IMR-90 (cell line): ENCODE measurements around the gene NFX1. TPM values are rescaled to one million over a fixed set of nuclear protein-coding genes. Genes with fewer than 3 reads are reported as not detected.
A peak's percentile ranks its signal among the peaks of the same experiment; 100 is the strongest.

Experiments used
- ATAC-seq: fragments of 200-7000 bp; cut with Tn5 transposase; 2 replicates; pipeline ENCODE4 v1.9.1; 2020; ENCODE audit warnings: low read depth, mild to moderate bottlenecking, moderate library complexity
- BruUV-seq: library from RNA; stranded (reverse); fragments of 400-500 nt; replicated peaks from 2 replicates; lab custom pipeline; 2021; lab: Mats Ljungman, UMichigan
- CTCF ChIA-PET: fragments of 300-600 bp; formaldehyde crosslinking; extraction: SDS; loops from one replicate; lab custom pipeline; 2021; ENCODE audit warnings: antibody characterized with exemption; lab: Yijun Ruan, JAX
- POLR2A ChIA-PET: fragments of 300-600 bp; sonication (Branson Sonifier 250); formaldehyde crosslinking; loops from one replicate; lab custom pipeline; 2022; ENCODE audit warnings: antibody characterized with exemption; ENCODE audit not compliant: unreplicated experiment; lab: Charles Lee
- DNase-seq: peaks from one replicate; pipeline ENCODE4 v3.0.0; 2013
- H2AFZ ChIP-seq: replicated peaks from 2 replicates; pipeline ENCODE3; 2013; ENCODE audit warnings: low read length, mild to moderate bottlenecking; ENCODE audit not compliant: poor library complexity
- H2AK5ac ChIP-seq: 2 replicates; pipeline ENCODE4 v1.6.1; 2013; ENCODE audit warnings: low read depth, low read length, inconsistent platforms
- H2AK9ac ChIP-seq: replicated peaks from 2 replicates; pipeline ENCODE3; 2013; ENCODE audit warnings: mild to moderate bottlenecking, low read depth, low read length, moderate library complexity; ENCODE audit not compliant: poor library complexity
- H2BK120ac ChIP-seq: 2 replicates; pipeline ENCODE4 v1.6.1; 2013; ENCODE audit warnings: low read depth, low read length, inconsistent platforms
- H2BK15ac ChIP-seq: 3 replicates; pipeline ENCODE4 v1.6.1; 2013; ENCODE audit warnings: low read depth, low read length, inconsistent platforms
- H2BK20ac ChIP-seq: 2 replicates; pipeline ENCODE4 v1.6.1; 2013; ENCODE audit warnings: low read depth, mild to moderate bottlenecking, inconsistent platforms, low read length, moderate library complexity
- H2BK5ac ChIP-seq: 2 replicates; pipeline ENCODE4 v1.6.1; 2013; ENCODE audit warnings: mild to moderate bottlenecking, low read depth, low read length, inconsistent platforms; ENCODE audit not compliant: poor library complexity, severe bottlenecking
- H3K14ac ChIP-seq: replicated peaks from 2 replicates; pipeline ENCODE4 v1.6.1; 2013; ENCODE audit warnings: low read depth, low read length, inconsistent platforms
- H3K18ac ChIP-seq: 2 replicates; pipeline ENCODE4 v1.6.1; 2013; ENCODE audit warnings: low read depth, low read length, control low read depth
- H3K23ac ChIP-seq: 2 replicates; pipeline ENCODE4 v1.6.1; 2013; ENCODE audit warnings: low read depth, low read length, inconsistent platforms
- H3K27ac ChIP-seq: 2 replicates; pipeline ENCODE4 v1.5.1; 2013; ENCODE audit warnings: mild to moderate bottlenecking, control low read depth, low read length; ENCODE audit not compliant: insufficient read depth
- H3K27me3 ChIP-seq: 2 replicates; pipeline ENCODE4 v1.6.1; 2013; ENCODE audit warnings: low read length; ENCODE audit not compliant: control insufficient read depth, insufficient read depth
- H3K36me3 ChIP-seq: 2 replicates; pipeline ENCODE4 v1.6.1; 2013; ENCODE audit warnings: low read length, mixed read lengths; ENCODE audit not compliant: control insufficient read depth, insufficient read depth
- H3K4ac ChIP-seq: 2 replicates; pipeline ENCODE4 v1.6.1; 2013; ENCODE audit warnings: low read depth, low read length, inconsistent platforms
- H3K4me1 ChIP-seq: 2 replicates; pipeline ENCODE4 v1.6.1; 2013; ENCODE audit warnings: low read length, mixed read lengths; ENCODE audit not compliant: control insufficient read depth, insufficient read depth
- H3K4me2 ChIP-seq: 2 replicates; pipeline ENCODE4 v1.6.1; 2013; ENCODE audit warnings: low read depth, mild to moderate bottlenecking, control low read depth, low read length, moderate library complexity
- H3K4me3 ChIP-seq: 2 replicates; pipeline ENCODE4 v1.5.1; 2013; ENCODE audit warnings: low read depth, mild to moderate bottlenecking, control low read depth, low read length, moderate library complexity; ENCODE audit not compliant: insufficient read depth
- H3K56ac ChIP-seq: 2 replicates; pipeline ENCODE4 v1.6.1; 2013; ENCODE audit warnings: low read length, inconsistent platforms; ENCODE audit not compliant: insufficient read depth; ENCODE audit errors: extremely low read depth
- H3K79me1 ChIP-seq, 2 experiments: 2 replicates each; pipeline ENCODE4 v1.6.1; 2013; ENCODE audit warnings: low read length in 2 of 2, inconsistent platforms in 1 of 2, low read depth in 1 of 2
- H3K9ac ChIP-seq: 2 replicates; pipeline ENCODE4 v1.6.1; 2013; ENCODE audit warnings: low read depth, low read length, control low read depth
- H3K9me1 ChIP-seq: 2 replicates; pipeline ENCODE4 v1.6.1; 2013; ENCODE audit warnings: low read length, inconsistent platforms; ENCODE audit not compliant: insufficient read depth
- H3K9me3 ChIP-seq: 2 replicates; pipeline ENCODE4 v1.6.1; 2013; ENCODE audit warnings: low read length; ENCODE audit not compliant: control insufficient read depth, insufficient read depth
- H4K20me1 ChIP-seq: 2 replicates; pipeline ENCODE4 v1.6.1; 2013; ENCODE audit warnings: low read length, inconsistent platforms; ENCODE audit not compliant: insufficient read depth
- H4K5ac ChIP-seq: 2 replicates; pipeline ENCODE4 v1.6.1; 2013; ENCODE audit warnings: mild to moderate bottlenecking, low read depth, low read length, control low read depth
- H4K8ac ChIP-seq, 2 experiments: 2 replicates each; pipeline ENCODE4 v1.6.1; 2013; ENCODE audit warnings: low read depth in 2 of 2, low read length in 2 of 2, control low read depth in 1 of 2, inconsistent platforms in 1 of 2
- H4K91ac ChIP-seq: 2 replicates; pipeline ENCODE4 v1.6.1; 2013; ENCODE audit warnings: low read depth, low read length, inconsistent platforms; ENCODE audit not compliant: insufficient read depth
- CEBPB ChIP-seq: IDR thresholded peaks from 2 replicates; pipeline ENCODE4 v1.6.1; 2012; ENCODE audit warnings: low read depth, low read length, improper control_type of control experiment
- CTCF ChIP-seq: conservative IDR thresholded peaks from 2 replicates; pipeline ENCODE4 v1.5.1; 2012; ENCODE audit warnings: mild to moderate bottlenecking, low read depth, low read length, improper control_type of control experiment
- RAD21 ChIP-seq: IDR thresholded peaks from 2 replicates; pipeline ENCODE4 v1.6.1; 2012; ENCODE audit warnings: low read length, improper control_type of control experiment
- SMC3 ChIP-seq: fragments of 150-350 bp; IDR thresholded peaks from 2 replicates; pipeline ENCODE4 v1.6.1; 2016; ENCODE audit warnings: low read depth, mild to moderate bottlenecking, antibody characterized with exemption, low read length, moderate library complexity
- WGBS, 2 experiments: methylation state at CpG; one replicate each; pipeline versions ENCODE4 v1.1.5 to v1.1.7; 2013; ENCODE audit warnings: missing lambda C conversion rate in 2 of 2; ENCODE audit not compliant: insufficient read length in 1 of 2; ENCODE audit errors: extremely low coverage in 2 of 2; 5-methylcytosine and 5-hydroxymethylcytosine counted together
- dilution Hi-C: fragments of 300-500 bp; cut with HindIII; formaldehyde crosslinking; loops from one replicate; pipeline ENCODE4 v1.14.3; 2018; ENCODE audit warnings: low sequenced_read_pairs; ENCODE audit not compliant: unreplicated experiment
- in situ Hi-C: fragments of 300-500 bp; cut with MboI; formaldehyde crosslinking; loops from 3 replicates; pipeline ENCODE4 v1.14.3; 2019; ENCODE audit warnings: low sequenced_read_pairs, inconsistent platforms, mixed read lengths
- intact Hi-C: fragments of 100-400 bp; cut with micrococcal nuclease; formaldehyde crosslinking; loops from 2 replicates; pipeline ENCODE4 v1.10.0; 2022
- polyA plus RNA-seq, 3 experiments: library from polyadenylated mRNA; depleted of rRNA; stranded (reverse); fragments of >200 nt; gene quantifications; 2 replicates each; pipeline ENCODE4 v1.2.3, GENCODE V29; 2012; ENCODE audit warnings: low replicate concordance in 1 of 3
- total RNA-seq: library from RNA; depleted of rRNA; stranded (reverse); fragments of >200 nt; gene quantifications from 2 replicates; pipeline ENCODE4 v1.2.3, GENCODE V29; 2012

Gene NFX1
- total and polyA plus RNA-seq, 2 of the 4 experiments (the other 2 are of a cell fraction), result 27.0 to 36.0 TPM

DNA sequence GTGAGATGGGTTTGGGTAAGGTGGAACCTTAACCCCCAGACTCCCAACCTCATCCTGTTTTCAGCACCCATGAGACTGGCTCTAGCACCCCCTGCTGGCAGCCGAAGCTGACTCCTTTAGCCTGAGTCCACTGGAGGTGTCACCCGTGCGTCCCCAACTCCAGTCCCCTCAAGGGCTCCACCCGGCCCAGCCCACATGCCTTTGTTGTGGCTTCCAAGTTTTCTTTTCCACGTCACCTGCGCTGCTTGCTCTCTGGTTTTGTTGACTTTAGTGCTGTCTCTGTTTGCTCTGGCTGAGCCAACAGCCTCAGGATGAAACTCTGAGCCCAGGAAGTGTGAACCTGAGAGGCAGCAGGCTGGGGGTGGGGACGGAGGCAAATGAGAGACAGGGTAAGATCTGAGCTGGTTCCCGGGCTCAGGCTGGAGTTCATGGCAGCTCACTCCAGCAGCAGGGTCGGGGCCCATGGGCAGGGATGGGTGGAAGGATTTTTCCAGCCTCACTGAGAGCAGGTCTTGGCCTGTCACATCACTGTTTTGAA is 125.3 kb downstream of the NFX1 start:
- no peak overlapping the region for H3K18ac ChIP-seq

More for the DNA sequence above, 125.3 kb downstream of the NFX1 start:
- 0 out of 2 replicates have a peak overlapping the region, but pooled peaks have one; percentile 46 for H2AK5ac ChIP-seq
- no peak overlapping the region for H2BK120ac ChIP-seq
- WGBS, 2 experiments, result 36% methylated on average over 4 of the region's 9 CpGs; no CpG with 5 or more reads in 1 of the 2 experiments
- no peak overlapping the region for H3K27ac ChIP-seq
- no peak overlapping the region for H4K8ac ChIP-seq
- peak; percentile 22 for DNase-seq
- TF ChIP-seq RAD21 (peak; percentile 58), CTCF (peak; percentile 67), SMC3 (peak; percentile 58), CEBPB (no peak)
- no peak overlapping the region for H2BK20ac ChIP-seq
- no peaks in the 10 kb centered on the region for H3K4me1 ChIP-seq
- H3K4me3 ChIP-seq, result no peak overlapping the region
- H3K9me3 ChIP-seq, result no peaks in the 10 kb centered on the region
- no peaks in the 10 kb centered on the region for H3K36me3 ChIP-seq
- H3K4me2 ChIP-seq, result no peak overlapping the region
- no peaks in the 10 kb centered on the region for H4K20me1 ChIP-seq
- H3K9me1 ChIP-seq, result no peaks in the 10 kb centered on the region
- H3K56ac ChIP-seq, result no peak overlapping the region
- POLR2A ChIA-PET, result no interaction called here
- H3K23ac ChIP-seq, result no peak overlapping the region
- H2BK15ac ChIP-seq, result no peak overlapping the region
- H4K91ac ChIP-seq, result no peak overlapping the region
- no peak overlapping the region for H4K5ac ChIP-seq
- dilution Hi-C loops (no loop called here), intact Hi-C loops (loop anchor here (1.0 kb wide), 2 partner anchors 40 to 128 kb away; no protein-coding TSS in a partner anchor), in situ Hi-C loops (loop anchor here (25.0 kb wide), 1 partner anchor 297 kb away; no protein-coding TSS in a partner anchor)
- ATAC-seq, result peak; percentile 91
- H3K9ac ChIP-seq, result no peak overlapping the region
- peak overlapping the region; percentile 88 for H2AK9ac ChIP-seq
- no TSS peak for BruUV-seq
- peak overlapping the region; percentile 81 for H2AFZ ChIP-seq
- no peak overlapping the region for H2BK5ac ChIP-seq
- H3K4ac ChIP-seq, result no peak overlapping the region
- H3K79me1 ChIP-seq, result no peaks in the 10 kb centered on the region
- peaks cover 16% of the 10 kb centered on the region for H3K27me3 ChIP-seq
- CTCF ChIA-PET, result interaction anchor here (0.6 to 3.0 kb wide), 6 partner anchors 11 to 1987 kb away, joined by 3 to 14 read pairs (median 4); partner anchors contain the start of gene AQP3
- H3K14ac ChIP-seq, result no peak overlapping the region
